GM21737 (cell line): Measurements from ENCODE around the gene TAF10.

Source experiments
- ATAC-seq: cut with Tn5 transposase; IDR thresholded peaks from one replicate; pipeline ENCODE4 v1.9.1; 2021; ENCODE audit warnings: mild to moderate bottlenecking, moderate library complexity; ENCODE audit not compliant: unreplicated experiment

TAF10 gene

DNA sequence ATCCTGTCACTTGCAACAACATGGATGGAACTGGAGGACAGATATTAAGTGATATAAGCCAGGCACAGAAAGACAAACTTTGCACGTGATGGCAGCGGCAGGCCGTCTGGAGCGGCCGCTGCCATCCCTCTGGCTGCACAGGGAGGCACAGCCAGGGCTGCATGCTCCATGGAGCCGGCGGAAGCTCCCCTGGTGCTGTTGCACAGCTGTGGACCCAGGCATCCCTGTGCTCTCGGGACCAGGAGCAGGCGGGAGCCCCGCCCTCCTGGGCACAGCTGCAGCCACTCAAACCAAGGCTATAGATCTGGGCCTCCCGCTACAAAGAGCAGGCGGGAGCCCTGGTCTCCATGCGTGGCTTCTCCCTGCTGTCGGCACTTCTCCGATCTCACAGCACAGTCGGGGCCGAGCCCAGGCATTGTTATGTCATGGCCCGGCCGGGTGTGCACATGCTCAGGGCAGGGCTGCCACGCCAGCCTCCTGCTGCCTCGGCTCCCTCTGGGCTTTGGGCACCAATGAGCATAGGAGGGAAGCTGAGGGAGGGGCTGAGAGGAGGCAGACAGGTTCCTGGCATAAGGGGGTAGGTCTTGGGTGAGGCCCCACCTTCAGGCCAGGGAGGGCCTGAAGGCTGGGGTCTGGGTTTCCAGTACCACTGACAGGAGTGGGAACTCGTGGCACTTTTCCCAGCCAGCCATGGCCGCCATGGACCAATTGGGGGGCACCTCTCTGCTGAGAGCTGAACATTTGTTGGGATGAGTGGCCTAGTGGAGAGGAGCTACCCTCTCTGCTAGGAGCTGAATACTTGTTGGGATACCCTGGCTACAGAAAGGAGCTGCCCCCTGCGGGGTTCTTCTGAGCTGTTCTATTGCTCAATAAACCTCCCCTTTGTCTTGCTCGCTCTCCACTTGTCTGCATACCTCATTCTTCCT, 25.3 kb downstream of the TAF10 start:
- ATAC-seq: no peak

DNA sequence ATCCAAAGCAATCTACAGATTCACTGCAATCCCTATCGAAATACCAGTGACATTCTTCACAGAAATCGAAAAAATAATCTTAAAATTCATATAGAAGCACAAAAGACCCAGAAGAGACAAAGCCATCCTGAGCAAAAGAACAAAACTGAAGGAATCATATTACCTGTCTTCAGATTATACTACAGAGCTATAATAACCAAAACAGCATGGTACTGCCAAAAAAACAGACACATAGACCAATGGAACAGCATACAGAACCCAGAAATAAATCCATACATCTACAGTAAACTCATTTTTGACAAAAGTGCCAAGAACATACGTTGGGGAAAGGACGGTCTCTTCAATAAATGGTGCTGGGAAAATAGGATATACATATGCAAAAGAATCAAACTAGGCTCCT, 27.5 kb downstream of the TAF10 start:
- no peak for ATAC-seq

DNA sequence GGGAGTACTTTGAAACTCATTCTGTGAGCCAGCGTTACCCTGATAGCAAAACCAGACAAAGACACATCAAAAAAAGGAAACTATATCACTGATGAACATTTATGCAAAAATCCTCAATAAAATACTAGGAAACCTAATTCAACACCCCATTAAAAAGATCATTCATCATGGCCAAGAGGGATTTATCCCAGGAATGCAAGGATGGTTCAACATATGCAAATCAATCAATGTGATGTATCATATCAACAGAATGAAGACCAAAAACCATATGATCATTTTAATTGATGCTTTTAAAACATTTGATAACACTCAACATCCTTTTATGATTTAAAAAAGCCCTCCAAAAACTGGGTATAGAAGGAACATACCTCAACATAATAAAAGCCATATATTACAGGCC, 28.4 kb downstream of the TAF10 start:
- no peak for ATAC-seq

DNA sequence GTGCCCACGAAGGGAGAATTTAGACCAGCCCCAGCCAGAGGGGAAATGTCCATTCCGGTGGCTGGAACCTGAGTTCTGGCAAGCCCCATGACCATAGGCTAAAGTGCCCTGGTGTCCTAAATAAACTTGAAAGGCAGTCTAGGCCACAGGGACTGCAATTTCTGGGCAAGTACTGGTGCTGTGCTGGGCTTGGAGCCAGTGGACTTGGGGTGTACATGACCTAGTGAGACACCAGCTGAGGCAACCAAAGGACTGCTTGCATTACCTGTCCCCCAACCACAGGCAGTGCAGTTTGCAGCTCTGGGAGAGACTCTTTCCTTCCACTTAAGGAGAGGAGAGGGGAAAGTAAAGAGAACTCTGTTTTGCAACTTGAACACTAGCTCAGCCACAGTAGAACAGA, 32.3 kb downstream of the TAF10 start:
- no peak for ATAC-seq

DNA sequence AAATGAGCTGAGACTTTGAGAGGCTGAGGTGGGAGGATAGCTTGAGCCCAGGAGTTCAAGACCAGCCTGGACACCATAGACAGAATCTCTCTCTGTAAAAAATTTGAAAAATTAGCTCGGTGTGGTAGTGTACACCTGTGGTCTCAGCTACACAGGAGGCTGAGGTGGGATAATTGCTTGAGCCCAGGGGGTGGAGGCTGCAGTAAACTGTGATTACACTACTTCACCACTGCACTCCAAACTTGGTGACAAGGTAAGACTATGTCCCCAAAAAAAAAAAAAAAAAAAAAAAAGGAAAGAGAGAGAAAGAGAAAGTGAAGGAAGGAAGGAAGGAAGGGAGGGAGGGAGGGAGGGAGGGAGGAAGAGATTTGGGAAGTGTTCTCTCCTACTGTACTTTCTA, 33.9 kb downstream of the TAF10 start:
- ATAC-seq: no peak

DNA sequence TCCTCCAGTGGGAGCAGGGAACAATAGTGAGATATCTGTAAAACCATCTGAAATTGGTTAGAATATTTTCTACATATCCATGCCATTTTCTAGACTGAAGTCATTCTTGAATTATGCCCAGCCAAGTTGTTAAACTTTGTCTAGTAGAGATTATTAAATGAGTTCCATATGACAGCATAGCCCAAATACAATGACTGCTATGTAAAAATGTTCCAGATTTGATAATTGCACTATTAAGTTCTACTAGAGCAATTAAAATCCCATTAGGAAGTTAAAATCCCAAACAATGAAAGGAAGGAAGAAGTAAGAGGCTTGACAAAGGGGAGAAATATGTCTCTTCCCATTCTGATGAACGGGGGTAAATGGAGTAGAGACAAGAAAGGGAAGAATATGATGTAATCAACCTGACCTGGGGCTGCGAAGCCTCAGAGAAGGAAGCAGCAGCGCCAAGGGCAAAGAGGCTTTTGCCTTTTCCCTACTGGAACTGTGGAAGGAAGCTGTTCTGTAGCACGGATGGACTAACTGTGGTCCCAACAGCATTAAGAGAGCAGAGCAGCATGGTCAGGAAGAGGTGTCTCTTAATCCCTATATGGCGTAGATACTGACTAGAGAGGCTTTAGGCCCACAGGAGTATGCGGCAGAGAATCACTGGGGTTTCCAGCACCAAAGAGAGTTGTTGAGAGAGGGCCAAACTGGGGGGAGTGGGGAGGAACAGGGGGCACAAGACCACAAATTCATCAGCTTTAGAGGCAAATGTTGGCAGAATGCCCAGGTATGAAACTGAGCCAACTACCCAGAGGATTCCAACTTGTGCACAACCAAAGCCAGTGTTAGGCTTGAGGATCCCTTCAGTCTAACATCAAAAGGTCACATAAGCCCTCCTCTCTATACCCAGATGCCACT, 35.3 kb downstream of the TAF10 start:
- ATAC-seq: no peak

DNA sequence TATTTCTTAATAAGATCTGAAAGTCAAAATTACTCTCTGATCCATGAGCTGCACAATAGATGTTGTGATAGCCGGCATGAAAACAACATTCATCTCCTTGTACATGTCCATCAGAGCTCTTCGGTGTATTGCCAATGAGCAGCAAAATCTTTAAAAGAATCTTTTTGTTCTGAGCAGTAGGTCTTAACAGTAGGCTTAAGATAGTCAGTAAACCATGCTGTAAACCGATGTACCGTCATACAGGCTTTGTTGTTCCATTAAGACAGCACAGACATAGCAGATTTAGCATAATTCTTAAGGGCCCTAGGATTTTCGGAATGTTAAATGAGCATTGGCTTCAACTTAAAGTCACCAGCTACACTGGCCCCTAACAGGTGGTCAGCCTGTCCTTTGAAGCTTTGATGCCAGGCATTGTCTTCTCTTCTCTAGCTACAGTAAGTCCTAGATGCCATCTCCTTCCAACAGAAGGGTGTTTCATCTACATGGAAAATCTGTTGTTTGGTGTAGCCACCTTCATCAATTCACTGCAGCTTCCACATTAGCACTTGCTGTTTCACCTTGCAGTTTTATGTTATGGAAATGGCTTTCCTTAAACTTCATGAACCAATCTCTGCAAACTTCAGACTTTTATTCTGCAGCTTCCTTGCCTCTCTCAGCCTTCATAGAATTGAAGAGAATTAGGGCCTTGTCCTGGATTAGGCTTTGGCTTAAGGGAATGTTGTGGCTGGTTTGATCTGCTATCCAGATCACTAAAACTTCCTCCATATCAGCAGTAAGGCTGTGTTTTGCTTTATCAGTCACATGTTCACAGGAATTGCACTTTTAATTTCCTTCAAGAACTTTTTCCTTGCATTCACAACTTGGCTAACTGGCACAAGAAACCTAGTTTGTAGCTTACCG, 37.0 kb downstream of the TAF10 start:
- no peak for ATAC-seq

DNA sequence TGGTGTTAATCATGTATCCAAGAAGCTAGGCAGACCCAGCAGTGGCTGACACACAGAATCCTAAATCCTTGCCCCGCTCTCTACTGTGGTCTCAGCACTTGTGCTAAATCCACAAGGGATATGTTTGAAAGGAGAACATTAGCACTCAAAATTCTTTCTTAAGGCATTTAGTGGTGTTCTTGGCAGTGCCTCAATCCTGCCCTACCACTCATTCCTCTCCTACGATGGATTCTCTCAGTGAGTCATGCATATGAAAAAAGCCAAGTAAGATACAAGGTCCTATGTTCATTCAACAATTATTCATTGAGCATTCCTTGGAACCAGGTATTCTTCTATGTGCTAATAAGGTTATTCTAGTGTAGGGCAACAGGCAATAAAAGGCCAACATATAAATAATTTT, 39.8 kb downstream of the TAF10 start:
- no peak for ATAC-seq

DNA sequence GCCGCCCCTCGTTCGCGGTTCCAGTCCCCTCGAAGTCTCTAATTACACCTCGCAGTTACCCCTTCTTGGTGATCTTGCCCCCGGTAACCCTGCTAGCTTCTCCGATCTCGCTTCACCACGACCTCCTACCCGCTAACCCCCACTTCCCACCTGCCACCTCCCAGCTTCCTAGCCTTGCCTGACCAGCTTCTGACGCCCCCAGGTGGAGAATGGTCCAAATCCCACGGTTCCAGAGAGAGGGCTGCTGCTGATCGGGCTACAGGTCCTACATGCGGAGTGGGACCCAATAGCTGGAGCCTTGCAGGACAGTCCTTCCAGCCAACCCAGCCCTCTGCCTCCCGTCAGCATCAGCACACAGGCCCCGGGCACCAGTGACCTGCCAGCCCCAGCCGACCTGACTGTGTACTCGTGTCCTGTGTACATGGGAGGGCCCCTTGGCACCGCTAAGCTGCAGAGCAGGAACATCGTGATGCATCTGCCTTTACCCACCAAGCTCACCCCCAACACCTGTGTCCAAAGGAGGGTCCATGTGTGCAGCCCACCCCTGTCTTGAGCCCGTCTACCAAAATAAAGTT, 40.5 kb downstream of the TAF10 start:
- ATAC-seq: no peak

DNA sequence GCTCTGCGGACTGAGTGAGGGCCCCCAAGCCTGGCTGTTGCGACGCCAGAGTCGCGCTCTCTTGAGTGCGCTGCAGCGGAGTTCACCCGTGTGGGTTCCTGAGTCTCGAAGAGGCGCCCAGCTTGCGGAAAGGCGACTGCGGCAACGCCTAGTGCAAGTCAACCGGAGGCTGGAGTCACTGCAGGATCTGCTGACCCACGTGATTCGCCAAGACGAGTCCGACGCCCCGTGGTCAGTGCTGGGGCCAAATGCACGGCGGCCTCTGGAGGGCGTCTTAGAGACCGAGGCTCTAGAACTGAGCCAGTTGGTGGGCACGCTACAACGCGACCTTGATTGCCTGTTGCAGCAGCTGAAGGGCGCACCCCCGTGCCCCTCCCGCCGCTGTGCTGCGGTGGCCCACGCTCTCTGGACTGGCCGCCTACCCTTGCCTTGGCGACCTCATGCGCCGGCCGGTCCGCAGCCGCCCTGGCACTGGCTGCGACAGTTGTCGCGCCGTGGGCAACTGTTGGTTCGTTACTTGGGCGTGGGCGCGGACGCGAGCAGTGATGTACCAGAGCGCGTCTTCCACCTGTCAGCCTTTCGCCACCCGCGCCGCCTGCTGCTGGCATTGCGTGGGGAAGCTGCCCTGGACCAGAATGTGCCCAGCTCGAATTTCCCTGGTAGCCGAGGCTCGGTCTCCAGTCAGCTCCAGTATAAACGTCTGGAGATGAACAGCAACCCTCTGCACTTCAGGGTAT, 41.2 kb downstream of the TAF10 start:
- no peak for ATAC-seq

DNA sequence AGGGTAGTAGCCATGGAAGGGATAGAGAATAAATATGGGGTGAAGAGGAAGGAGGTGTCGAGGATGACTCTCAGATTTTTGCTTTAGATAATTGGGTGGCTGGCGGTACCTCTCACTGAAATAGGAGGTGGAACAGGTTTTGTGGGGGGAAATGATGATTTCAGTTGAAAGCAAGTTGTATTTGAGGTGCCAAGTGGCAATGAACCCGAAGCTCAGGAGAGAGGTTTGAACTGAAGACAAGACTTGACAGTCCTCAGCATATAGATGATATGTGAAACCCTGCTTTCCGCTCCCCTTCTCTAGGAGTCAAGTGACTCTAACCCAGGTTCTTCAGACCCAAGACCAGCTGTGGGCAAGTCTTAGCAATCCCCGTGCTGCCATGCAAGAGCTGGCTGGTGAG, 42.3 kb downstream of the TAF10 start:
- no peak for ATAC-seq

DNA sequence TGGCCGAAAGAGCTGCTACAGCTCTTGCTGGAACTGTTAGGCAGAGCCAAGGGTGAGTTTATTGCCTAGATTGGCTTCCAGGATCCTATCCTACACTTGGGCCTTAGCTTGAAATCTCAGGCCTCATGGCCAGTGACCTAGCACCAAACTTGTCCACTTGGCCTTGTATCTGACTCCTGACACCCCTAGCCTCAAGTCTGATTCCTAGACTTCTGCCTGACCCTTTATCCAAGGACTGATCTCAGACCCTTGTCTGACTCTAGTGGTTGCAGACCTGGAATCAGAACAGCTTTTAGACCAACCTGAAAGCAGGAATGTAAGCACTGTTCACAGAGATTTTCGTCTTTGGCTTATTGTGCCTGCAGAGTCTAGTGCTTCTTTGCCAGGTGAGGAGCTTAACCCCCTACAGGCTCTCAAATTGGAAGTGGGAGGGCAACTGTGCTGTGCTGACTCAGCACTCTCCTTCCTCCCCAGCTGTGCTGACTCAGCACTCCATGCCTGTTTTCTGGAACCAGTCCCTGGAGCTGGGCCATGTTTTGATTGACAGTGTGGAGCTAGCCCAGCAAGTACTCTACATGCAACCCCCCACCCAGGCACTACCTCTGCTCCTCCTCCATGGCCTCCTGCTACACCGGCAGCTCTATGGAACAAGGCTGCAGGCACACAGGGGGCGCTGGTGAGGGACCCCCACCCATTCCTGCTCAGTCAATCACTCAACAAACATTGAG, 43.7 kb downstream of the TAF10 start:
- no peak for ATAC-seq

DNA sequence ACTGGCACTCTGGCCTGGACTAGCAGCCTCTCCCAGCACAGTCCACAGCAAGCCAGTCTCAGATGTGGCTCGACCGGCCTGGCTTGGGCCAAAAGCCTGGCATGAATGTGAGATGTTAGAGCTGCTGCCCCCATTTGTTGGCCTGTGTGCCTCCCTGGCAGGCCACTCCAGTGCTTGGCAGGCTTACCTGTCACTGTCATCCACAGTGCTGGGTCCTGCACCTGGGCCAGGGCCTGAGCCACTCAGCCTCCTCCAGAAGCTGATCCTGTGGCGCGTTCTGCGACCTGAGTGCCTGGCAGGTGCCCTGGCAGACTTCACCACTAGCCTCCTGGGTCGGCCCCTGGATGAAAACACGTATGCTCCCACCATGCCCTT, 44.7 kb downstream of the TAF10 start:
- ATAC-seq: no peak

DNA sequence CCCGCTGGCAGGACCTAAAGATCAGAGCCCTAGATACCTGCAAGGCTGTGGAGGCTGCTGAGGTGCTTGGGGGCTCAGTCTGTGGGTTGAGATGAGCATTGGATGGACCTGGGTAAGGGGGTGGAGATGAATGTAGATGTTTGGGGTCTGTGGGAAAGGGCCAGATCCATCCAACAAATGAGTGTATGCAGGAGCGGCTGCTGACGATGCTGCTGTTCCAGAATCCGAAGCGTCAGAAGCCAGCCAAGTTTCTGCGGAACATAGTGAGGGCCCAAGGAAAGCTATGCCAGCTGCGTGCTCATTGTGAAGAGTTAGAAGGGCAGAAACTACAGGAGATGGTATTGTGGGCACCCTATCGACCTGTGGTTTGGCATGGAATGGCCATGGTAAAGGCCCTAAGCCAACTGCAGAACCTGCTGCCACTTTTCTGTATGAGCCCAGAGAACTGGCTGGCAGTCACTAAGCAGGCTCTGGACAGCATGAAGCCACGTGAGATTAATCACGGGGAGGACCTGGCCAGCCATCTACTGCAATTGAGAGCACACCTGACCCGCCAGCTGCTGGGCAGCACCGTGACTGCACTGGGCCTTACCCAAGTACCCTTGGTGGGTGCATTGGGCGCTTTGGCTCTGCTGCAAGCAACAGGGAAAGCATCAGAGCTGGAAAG, 45.2 kb downstream of the TAF10 start:
- ATAC-seq: no peak

DNA sequence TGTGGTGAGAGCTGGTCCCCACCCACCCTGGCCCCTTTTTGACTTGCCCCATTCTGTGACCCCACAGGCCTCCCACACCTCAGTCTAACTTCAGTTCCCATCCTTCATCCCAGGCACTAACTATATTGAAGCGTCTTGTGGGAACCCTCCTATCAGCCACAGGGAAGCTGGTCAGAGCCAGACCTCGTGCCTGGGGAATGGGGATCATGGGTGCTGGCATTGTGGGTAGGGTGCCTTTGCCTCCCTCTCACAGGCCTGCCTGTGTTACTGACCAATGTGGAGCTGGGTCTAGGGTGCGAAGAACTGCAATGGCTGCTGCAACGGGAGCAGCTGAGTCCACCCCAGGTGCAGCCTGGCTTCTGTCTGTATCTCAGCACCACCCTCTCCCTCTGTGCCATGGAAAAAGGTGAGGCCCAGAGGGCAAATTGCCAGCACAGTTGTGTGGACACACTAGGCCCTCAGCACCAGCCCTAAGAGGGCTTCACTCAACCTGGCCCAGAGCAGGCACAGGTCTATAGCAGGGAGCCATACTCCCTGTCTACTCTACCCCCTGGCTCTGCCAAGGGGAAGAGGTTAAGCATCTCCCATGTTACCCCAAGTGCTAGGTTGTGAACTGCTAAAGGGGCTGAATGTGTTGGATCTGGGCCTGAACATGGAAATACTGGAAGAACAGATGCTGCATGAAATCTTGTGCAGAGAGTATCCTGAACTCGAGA, 45.9 kb downstream of the TAF10 start:
- no peak for ATAC-seq

DNA sequence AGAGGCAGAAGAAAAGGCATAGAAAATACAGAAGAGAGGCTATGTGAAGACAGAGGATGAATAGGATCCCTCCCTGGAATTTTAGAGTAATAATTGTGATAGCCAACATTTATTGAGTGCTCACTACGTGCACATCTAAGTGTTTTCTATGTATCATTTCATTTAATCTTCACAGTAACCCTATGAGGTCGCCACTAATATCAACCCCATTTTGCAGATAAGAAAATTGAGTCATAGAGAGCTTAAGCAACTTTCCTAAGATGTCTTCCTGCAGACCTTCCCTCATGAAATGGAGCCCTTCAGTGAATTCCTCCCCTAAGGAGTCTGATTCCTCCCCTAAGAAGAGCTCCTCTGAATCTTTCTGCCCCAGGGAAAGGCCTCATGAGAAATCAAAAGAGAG, 46.7 kb downstream of the TAF10 start:
- ATAC-seq: no peak

DNA sequence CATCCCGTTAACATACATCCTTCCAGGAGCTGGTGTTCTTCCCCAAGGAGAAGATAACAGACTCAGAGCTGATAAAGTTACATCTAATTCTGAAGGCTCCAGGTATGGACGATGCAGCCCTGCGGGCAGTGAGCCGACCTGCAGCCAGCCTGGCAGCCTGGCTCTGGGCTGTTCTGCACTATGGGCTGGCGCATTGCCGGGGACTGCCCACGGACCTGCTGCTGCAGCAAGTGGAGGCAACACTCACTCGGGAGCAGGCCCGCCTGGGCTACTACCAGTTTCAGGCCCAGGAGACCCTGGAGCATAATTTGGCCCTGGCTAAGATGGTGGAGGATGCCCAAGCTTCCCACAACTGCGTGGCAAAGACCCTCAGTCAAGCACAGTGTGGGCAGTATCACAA, 48.3 kb downstream of the TAF10 start:
- no peak for ATAC-seq

DNA sequence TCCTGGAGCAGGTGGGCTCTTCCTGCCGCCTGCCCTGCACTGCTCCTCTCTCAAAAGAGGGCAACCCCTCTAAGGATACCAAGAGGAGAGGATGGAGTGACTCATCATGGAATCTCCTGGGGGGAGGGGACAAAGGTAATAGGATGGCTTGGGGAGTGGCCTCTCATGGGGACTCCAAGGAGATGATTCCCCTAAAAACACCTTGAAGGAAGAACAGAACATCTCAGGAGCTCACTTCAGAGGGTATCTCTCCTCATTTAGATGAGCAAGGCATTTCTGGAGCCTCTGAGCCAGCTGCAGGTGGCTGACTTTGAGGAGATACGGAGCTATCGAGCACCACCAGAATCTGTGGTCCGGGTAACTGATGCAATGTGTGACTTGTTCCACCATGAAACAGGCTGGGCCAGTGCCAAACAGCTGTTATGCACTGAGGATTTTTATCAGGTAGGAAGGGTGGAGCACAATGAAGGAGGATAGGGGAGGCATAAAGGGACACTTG, 48.8 kb downstream of the TAF10 start:
- ATAC-seq: no peak
